Spleen (tissue), 11 donors: Measurements from ENCODE around the gene TMPRSS2. TPM values are rescaled to one million over a fixed set of nuclear protein-coding genes. Genes with fewer than 3 reads are reported as not detected.

Experiments
- DNase-seq: peaks from one replicate; pipeline ENCODE4 v3.0.0-alpha.2; 2020
- H3K27ac ChIP-seq, 8 donors: fragments of 200-600 bp; sonication (generic) in 7 of 8; 1 replicate in 4 of 8; 2 replicates in 4 of 8; pipeline versions ENCODE4 v1.5.0 to v1.8.0; 2016 to 2021; ENCODE audit warnings: inconsistent platforms in 4 of 8, mild to moderate bottlenecking in 4 of 8, moderate library complexity in 1 of 8
- H3K27me3 ChIP-seq, 7 donors: fragments of 200-600 bp; sonication (generic) in 6 of 7; replicated peaks in 1 of 7; 1 replicate in 4 of 7; 2 replicates in 3 of 7; pipeline versions ENCODE4 v1.5.0 to v1.8.0; 2016 to 2021; ENCODE audit warnings: inconsistent platforms in 3 of 7, mild to moderate bottlenecking in 1 of 7
- H3K36me3 ChIP-seq, 6 donors: fragments of 200-600 bp; sonication (generic) in 5 of 6; 1 replicate in 4 of 6; 2 replicates in 2 of 6; pipeline versions ENCODE4 v1.5.0 to v1.8.0; 2016 to 2021; ENCODE audit warnings: inconsistent platforms in 2 of 6
- H3K4me1 ChIP-seq, 6 donors: fragments of 200-600 bp; sonication (generic) in 5 of 6; 1 replicate in 3 of 6; 2 replicates in 3 of 6; pipeline versions ENCODE4 v1.5.0 to v1.8.0; 2016 to 2021; ENCODE audit warnings: inconsistent platforms in 3 of 6
- H3K4me3 ChIP-seq, 8 donors: fragments of 200-600 bp; sonication (generic) in 7 of 8; 1 replicate in 4 of 8; 2 replicates in 4 of 8; pipeline versions ENCODE4 v1.5.0 to v1.8.0; 2016 to 2021; ENCODE audit warnings: inconsistent platforms in 4 of 8, mild to moderate bottlenecking in 4 of 8, moderate library complexity in 2 of 8
- H3K9me3 ChIP-seq, 8 donors: fragments of 200-600 bp; sonication (generic) in 7 of 8; 1 replicate in 4 of 8; 2 replicates in 4 of 8; pipeline versions ENCODE4 v1.5.0 to v1.8.0; 2016 to 2021; ENCODE audit warnings: inconsistent platforms in 4 of 8
- POLR2A ChIP-seq, 3 donors: fragments of 450-650 bp; IDR thresholded peaks; one replicate each; pipeline ENCODE4 v1.5.1; 2017; ENCODE audit warnings: antibody characterized with exemption in 3 of 3, mild to moderate bottlenecking in 1 of 3
- POLR2AphosphoS5 ChIP-seq, 3 donors: sonication (generic); formaldehyde crosslinking; IDR thresholded peaks; one replicate each; pipeline ENCODE4 v1.5.1; 2017; ENCODE audit warnings: antibody characterized with exemption in 3 of 3
- WGBS, 5 donors: extraction: QIAGEN DNeasy Blood & Tissue Kit in 3 of 5; methylation state at CpG; one replicate each; pipeline versions ENCODE4 v1.1.5 to v1.1.7; 2013 to 2018; 5-methylcytosine and 5-hydroxymethylcytosine counted together
- intact Hi-C: fragments of 100-400 bp; cut with DNase I; formaldehyde crosslinking; loops from one replicate; pipeline ENCODE4 v1.15.0; 2023; ENCODE audit warnings: low total_unique reads
- polyA plus RNA-seq, 3 donors: library from polyadenylated mRNA; stranded (reverse); fragments of 200-250 nt; gene quantifications; one replicate each; pipeline ENCODE4 v1.2.1, GENCODE V29; 2013
- total RNA-seq, 7 donors: library from RNA; depleted of rRNA in 3 of 7; stranded (reverse); fragments of >200 nt in 3 of 7; fragmentation: NEBNext Ultra II Directional in 4 of 7; extraction: Animal tissue kit (Norgen Biotek cat#: 25700) in 4 of 7; gene quantifications; one replicate each; pipeline versions ENCODE4 v1.1.0 to v1.2.1, GENCODE V29; 2016 to 2021
- TF ChIP-seq, protein P1 (sequence below), 11 experiments: fragments of 200-600 bp in 7 of 11; fragments of 450-650 bp in 4 of 11; sonication (generic) in 4 of 11; IDR thresholded peaks in 8 of 11; conservative IDR thresholded peaks in 3 of 11; 1 replicate in 7 of 11; 2 replicates in 4 of 11; pipeline versions ENCODE4 v1.4.0 to v1.8.0; 2016 to 2021; ENCODE audit warnings: antibody characterized with exemption in 11 of 11, inconsistent platforms in 4 of 11, mild to moderate bottlenecking in 1 of 11
- donor health status: healthy with polysubstance abuse.
- donor health status: DM: no; HTN: no; CAD: no; lungs with moderate emphysema.
- donor health status: DM: no; HTN: no; CAD: no.
- donor health status: Bipolar disorder and iron deficiency.
- donor health status: healthy.
- donor health status: DM: no; HTN: no; CAD: no.
- donor health status: DM: yes; HTN: yes; CAD: no.

TMPRSS2 gene
- total and polyA plus RNA-seq, 10 donors = 0.06 to 0.25 (median 0.10) TPM; not detected in 5

DNA sequence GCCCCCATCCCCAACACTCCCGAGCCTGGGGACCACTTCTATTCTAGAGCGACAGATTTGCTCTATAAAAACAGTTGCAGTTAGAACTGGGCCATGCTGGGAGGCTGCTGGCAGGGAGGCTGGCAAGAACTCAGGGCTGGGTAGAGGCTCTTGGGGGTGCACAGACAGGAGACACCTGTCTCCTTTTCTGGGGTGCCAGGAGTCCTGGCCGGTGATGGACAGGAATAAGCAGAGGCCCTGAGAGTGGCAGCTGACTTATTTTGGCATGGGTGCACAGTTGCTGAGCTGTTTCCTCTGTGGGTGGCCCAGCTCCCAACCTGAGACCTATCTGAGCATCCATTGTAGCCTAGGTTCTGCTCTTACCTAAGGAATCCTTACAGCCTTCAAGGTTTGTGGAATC is 39.2 kb upstream of the TMPRSS2 start:
- no peaks in the 10 kb centered on the region for H3K9me3 ChIP-seq
- TF ChIP-seq POLR2AphosphoS5 (IDR thresholded peaks at IDR 0.05) (no peak), POLR2A (IDR thresholded peaks at IDR 0.05) (no peak)
- TF ChIP-seq, protein P1, sequence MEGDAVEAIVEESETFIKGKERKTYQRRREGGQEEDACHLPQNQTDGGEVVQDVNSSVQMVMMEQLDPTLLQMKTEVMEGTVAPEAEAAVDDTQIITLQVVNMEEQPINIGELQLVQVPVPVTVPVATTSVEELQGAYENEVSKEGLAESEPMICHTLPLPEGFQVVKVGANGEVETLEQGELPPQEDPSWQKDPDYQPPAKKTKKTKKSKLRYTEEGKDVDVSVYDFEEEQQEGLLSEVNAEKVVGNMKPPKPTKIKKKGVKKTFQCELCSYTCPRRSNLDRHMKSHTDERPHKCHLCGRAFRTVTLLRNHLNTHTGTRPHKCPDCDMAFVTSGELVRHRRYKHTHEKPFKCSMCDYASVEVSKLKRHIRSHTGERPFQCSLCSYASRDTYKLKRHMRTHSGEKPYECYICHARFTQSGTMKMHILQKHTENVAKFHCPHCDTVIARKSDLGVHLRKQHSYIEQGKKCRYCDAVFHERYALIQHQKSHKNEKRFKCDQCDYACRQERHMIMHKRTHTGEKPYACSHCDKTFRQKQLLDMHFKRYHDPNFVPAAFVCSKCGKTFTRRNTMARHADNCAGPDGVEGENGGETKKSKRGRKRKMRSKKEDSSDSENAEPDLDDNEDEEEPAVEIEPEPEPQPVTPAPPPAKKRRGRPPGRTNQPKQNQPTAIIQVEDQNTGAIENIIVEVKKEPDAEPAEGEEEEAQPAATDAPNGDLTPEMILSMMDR (IDR thresholded peaks at IDR 0.05 in 8 of 11, conservative IDR thresholded peaks at IDR 0.05 in 3 of 11) = no peak
- H3K27me3 ChIP-seq = peaks cover 0 to 47% (median 5%) of the 10 kb centered on the region in 7 donors
- no peak overlapping the region for H3K27ac ChIP-seq
- no peak for DNase-seq
- no peak overlapping the region for H3K4me3 ChIP-seq
- 85 to 96% (median 89%) methylated on average over 3 of the region's 3 CpGs for WGBS, 5 donors
- H3K4me1 ChIP-seq = no peaks in the 10 kb centered on the region
- intact Hi-C loops = no loop called here
- H3K36me3 ChIP-seq = no peaks in the 10 kb centered on the region

DNA sequence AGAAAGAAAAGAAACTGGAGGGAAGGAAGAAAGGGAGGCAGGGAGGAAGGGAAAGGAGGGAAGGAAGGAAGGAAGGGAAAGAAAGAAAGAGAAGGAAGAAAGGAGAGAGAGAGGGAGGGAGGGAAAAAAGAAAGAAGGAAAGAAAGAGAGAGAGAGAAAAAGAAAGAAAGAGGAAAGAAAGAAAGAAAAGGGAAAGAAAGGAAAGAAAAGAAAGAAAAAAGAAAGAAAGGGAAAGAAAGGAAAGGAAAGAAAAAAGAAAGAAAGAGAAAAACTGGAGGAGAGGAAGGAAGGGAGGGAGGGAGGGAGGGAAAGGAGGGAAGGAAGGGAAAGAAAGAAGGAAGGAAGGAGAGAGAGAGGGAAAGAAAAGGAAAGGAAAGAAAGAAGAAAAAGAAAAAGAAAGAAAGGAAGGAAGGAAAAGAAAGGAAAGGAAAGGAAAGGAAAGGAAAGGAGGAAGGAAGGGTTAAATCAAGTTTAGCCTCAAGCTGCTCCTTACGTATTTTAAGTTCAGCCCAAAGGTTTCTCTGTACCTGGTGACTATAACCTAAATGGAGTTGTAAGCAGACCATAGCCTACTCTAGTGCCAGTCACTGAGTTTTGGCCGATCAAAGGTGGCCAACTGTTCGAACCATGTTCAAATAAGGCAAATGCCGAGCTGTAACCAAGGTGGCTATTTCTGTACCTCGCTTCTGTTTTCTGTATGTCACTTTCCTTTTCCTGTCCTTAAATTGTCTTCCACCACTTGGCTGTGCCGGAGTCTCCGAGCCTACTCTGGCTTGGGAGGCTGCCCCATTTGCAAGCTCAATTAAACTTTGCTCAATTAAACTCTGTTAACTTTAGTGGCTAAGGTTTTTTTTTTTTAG is 37.8 kb upstream of the TMPRSS2 start:
- no peak overlapping the region for H3K4me3 ChIP-seq
- intact Hi-C loops = no loop called here
- no peaks in the 10 kb centered on the region for H3K9me3 ChIP-seq
- no peak overlapping the region for H3K27ac ChIP-seq
- peaks cover 0 to 47% (median 5%) of the 10 kb centered on the region in 7 donors for H3K27me3 ChIP-seq
- TF ChIP-seq, protein P1 (IDR thresholded peaks at IDR 0.05 in 8 of 11, conservative IDR thresholded peaks at IDR 0.05 in 3 of 11) = no peak
- no peak for TF ChIP-seq POLR2A (IDR thresholded peaks at IDR 0.05)
- no peak for TF ChIP-seq POLR2AphosphoS5 (IDR thresholded peaks at IDR 0.05)
- no peaks in the 10 kb centered on the region for H3K4me1 ChIP-seq
- 31 to 43% (median 41%) methylated on average over 7 of the region's 7 CpGs for WGBS, 5 donors
- DNase-seq = no peak
- no peaks in the 10 kb centered on the region for H3K36me3 ChIP-seq

DNA sequence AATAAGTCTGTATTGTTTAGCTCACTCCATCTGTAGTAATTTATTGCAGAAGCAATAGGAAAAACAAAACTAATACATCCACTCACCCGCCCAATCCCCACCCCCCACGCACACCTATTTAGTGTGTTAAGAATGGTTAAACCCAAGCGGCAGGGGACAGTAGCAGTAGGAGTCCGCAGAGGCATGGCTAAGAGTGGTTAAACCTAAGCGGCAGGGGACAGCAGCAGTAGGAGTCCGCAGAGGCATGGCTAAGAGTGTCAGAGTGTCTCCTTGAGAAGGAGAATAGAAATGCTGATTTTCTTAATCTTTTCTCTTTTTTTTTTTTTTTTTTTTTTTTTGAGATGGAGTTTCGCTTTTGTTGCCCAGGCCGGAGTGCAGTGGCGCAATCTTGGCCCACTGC is 34.8 kb upstream of the TMPRSS2 start:
- 87 to 93% (median 89%) methylated on average over 6 to 9 of the region's 9 CpGs for WGBS, 5 donors
- no peak overlapping the region for H3K4me3 ChIP-seq
- no peaks in the 10 kb centered on the region for H3K36me3 ChIP-seq
- H3K4me1 ChIP-seq = no peaks in the 10 kb centered on the region
- no peaks in the 10 kb centered on the region for H3K9me3 ChIP-seq
- DNase-seq = no peak
- TF ChIP-seq POLR2AphosphoS5 (IDR thresholded peaks at IDR 0.05) = no peak
- TF ChIP-seq, protein P1 (IDR thresholded peaks at IDR 0.05 in 8 of 11, conservative IDR thresholded peaks at IDR 0.05 in 3 of 11) = no peak
- no peak for TF ChIP-seq POLR2A (IDR thresholded peaks at IDR 0.05)
- H3K27me3 ChIP-seq = peaks cover 0 to 47% (median 5%) of the 10 kb centered on the region in 7 donors
- intact Hi-C loops = no loop called here
- no peak overlapping the region for H3K27ac ChIP-seq

DNA sequence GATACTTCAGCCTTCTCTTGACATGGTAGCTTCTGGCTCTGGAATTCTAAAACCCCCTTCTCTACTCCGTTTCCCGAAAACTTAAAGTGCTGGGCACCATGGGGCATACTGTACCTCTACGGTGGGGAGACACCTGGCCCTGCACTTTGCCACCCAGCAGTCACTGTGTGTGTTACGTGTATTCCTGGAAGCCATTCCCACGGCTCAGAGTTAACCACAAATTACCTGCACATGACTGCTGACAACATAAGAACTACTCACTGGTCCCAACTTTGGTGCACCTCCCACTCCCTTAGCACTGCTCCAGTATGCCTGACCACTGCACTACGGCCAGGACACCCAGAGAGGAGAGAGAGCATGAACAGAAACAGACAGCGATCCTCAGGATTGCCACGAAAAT is 29.4 kb upstream of the TMPRSS2 start:
- Histone ChIP-seq H3K27me3 (peaks cover 0 to 46% (median 0%) of the 10 kb centered on the region in 7 donors), H3K4me1 (no peaks in the 10 kb centered on the region), H3K4me3 (no peak overlapping the region), H3K9me3 (no peaks in the 10 kb centered on the region), H3K27ac (no peak overlapping the region), H3K36me3 (no peaks in the 10 kb centered on the region)
- 76 to 84% (median 80%) methylated on average over 8 of the region's 8 CpGs for WGBS, 5 donors
- intact Hi-C loops = no loop called here
- TF ChIP-seq POLR2AphosphoS5 (IDR thresholded peaks at IDR 0.05) (no peak), POLR2A (IDR thresholded peaks at IDR 0.05) (no peak)
- TF ChIP-seq, protein P1 (IDR thresholded peaks at IDR 0.05 in 8 of 11, conservative IDR thresholded peaks at IDR 0.05 in 3 of 11) = no peak
- DNase-seq = no peak
